ENCODE data around the gene LRBA. TPM values are rescaled to one million over a fixed set of nuclear protein-coding genes. Genes with fewer than 3 reads are reported as not detected.
A peak's percentile ranks its signal among the peaks of the same experiment; 100 is the strongest.

The LRBA gene
- total and polyA plus RNA-seq, 2 donors (not counting 3 experiments of a cell fraction or from before 2014, with no cell fraction given) = 18.0 to 35.1 TPM

DNA sequence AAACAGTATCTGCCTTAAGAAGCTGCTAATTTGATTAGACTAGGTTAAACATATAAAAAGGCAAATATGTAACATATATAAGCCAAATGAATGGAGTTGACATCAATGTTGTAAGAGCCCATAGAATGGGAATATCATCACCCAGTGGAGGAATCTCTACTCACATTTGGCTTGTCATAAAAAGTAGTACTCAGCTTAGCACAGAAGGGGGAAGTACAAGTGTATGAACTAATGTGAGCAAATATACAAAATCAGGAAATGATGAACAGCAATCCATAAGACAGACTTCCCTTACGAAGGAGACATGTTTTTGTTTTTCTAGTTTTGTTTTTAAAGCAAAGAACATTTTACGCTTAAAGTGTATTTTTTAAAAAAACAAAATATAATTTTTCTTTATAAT lies 358.2 kb downstream of the LRBA start:
- no TSS peak for BruUV-seq (replicated peaks)
- Histone ChIP-seq H3K4me3 (replicated peaks in 1 of 3; ENCODE audit: insufficient read depth in 1 of 3, low read depth in 1 of 3, low read length in 3 of 3) (peak overlapping the region in 1 of 3 experiments; percentile 8), H3K79me2 (ENCODE audit: control insufficient read depth, insufficient read depth, low read length) (no peaks in the 10 kb centered on the region), H3K4me2 (ENCODE audit: insufficient read depth, low read length) (peak overlapping the region; percentile 39), H3K36me3 (ENCODE audit: control insufficient read depth in 2 of 2, extremely low read depth in 1 of 2, insufficient read depth in 2 of 2, low read length in 2 of 2) (no peaks in the 10 kb centered on the region), H3K27me3 (ENCODE audit: control insufficient read depth in 2 of 2, insufficient read depth in 2 of 2, low read length in 2 of 2) (no peaks in the 10 kb centered on the region), H3K9ac (replicated peaks; ENCODE audit: extremely low read depth, insufficient read depth, low read length) (peak overlapping the region; percentile 27), H2AFZ (ENCODE audit: low read depth, low read length) (no peak overlapping the region), H4K20me1 (replicated peaks; ENCODE audit: control insufficient read depth, extremely low read depth, insufficient read depth, low read length) (no peaks in the 10 kb centered on the region), H3K27ac (ENCODE audit: insufficient read depth, low read depth, low read length) (peak overlapping the region; percentile 64), H3K4me1 (ENCODE audit: control insufficient read depth, extremely low read depth, insufficient read depth, low read length) (peaks cover 7% of the 10 kb centered on the region), H3K9me1 (replicated peaks; ENCODE audit: control insufficient read depth, extremely low read depth, insufficient read depth, low read length) (no peaks in the 10 kb centered on the region), H3K9me3 (replicated peaks; ENCODE audit: control insufficient read depth, insufficient read depth, low read length) (no peaks in the 10 kb centered on the region)
- DNase-seq (ENCODE audit: low read depth, low spot score) (peak; percentile 88), FAIRE-seq (peak; percentile 46)
- TF ChIP-seq GATA2 (IDR thresholded peaks at IDR 0.05; ENCODE audit: insufficient read depth, insufficient read length, low read depth, low read length) (no peak), FOS (IDR thresholded peaks at IDR 0.05; ENCODE audit: borderline replicate concordance, insufficient read depth, low read length) (no peak), POLR2AphosphoS5 (IDR thresholded peaks at IDR 0.05; ENCODE audit: insufficient read depth, low read depth, low read length) (no peak), EZH2 (IDR thresholded peaks at IDR 0.05; ENCODE audit: borderline replicate concordance, low read depth, low read length, severe bottlenecking) (no peak), POLR2A (IDR thresholded peaks at IDR 0.05; ENCODE audit: low read depth, low read length) (no peak), JUN (IDR thresholded peaks at IDR 0.05; ENCODE audit: borderline replicate concordance, insufficient read depth, insufficient read length, low read depth) (no peak), MYC (IDR thresholded peaks at IDR 0.05; ENCODE audit: low read depth, low read length) (no peak)
- TF ChIP-seq, protein P1, sequence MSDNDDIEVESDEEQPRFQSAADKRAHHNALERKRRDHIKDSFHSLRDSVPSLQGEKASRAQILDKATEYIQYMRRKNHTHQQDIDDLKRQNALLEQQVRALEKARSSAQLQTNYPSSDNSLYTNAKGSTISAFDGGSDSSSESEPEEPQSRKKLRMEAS (IDR thresholded peaks at IDR 0.05; ENCODE audit: insufficient read depth, insufficient read length) = no peak
- TF ChIP-seq, protein P2, sequence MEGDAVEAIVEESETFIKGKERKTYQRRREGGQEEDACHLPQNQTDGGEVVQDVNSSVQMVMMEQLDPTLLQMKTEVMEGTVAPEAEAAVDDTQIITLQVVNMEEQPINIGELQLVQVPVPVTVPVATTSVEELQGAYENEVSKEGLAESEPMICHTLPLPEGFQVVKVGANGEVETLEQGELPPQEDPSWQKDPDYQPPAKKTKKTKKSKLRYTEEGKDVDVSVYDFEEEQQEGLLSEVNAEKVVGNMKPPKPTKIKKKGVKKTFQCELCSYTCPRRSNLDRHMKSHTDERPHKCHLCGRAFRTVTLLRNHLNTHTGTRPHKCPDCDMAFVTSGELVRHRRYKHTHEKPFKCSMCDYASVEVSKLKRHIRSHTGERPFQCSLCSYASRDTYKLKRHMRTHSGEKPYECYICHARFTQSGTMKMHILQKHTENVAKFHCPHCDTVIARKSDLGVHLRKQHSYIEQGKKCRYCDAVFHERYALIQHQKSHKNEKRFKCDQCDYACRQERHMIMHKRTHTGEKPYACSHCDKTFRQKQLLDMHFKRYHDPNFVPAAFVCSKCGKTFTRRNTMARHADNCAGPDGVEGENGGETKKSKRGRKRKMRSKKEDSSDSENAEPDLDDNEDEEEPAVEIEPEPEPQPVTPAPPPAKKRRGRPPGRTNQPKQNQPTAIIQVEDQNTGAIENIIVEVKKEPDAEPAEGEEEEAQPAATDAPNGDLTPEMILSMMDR (IDR thresholded peaks at IDR 0.05; ENCODE audit: extremely low read depth in 1 of 2, insufficient read depth in 1 of 2, low read depth in 1 of 2, low read length in 2 of 2) = no peak
- intact Hi-C loops (cut with micrococcal nuclease) = loop anchor here (2.0 kb wide), 1 partner anchor 358 kb away; no protein-coding TSS in a partner anchor
- CTCF ChIA-PET = interaction anchor here (0.5 to 1.6 kb wide), 6 partner anchors 8 to 359 kb away, joined by 4 to 7 read pairs (median 4); no protein-coding TSS in a partner anchor
- POLR2A ChIA-PET = no interaction called here
- dilution Hi-C loops (cut with MboI; ENCODE audit: extremely low pct_ligation_motif_present, low sequenced_read_pairs) = no loop called here
